ENCODE data around the gene GLRB.
A peak's percentile ranks its signal among the peaks of the same experiment; 100 is the strongest.
"Not testable (repeated sequence)": the region's sequence is repeated elsewhere in the genome, so short reads cannot be mapped to it uniquely, and the experiment has no call there.

The GLRB gene

GRCh38 chr4:157141976-157142375 is 66.0 kb downstream of the GLRB start:
- DNase-seq: no peak

- DNase-seq: no peak
These were observed 67.4 kb downstream of the GLRB start for GRCh38 chr4:157143369-157143768.

- no peak for DNase-seq
These were observed 75.8 kb downstream of the GLRB start for GRCh38 chr4:157151711-157152110.

- no peak for DNase-seq
These were observed 90.1 kb downstream of the GLRB start for GRCh38 chr4:157165935-157166610.

- no peak for DNase-seq
These were observed 94.4 kb downstream of the GLRB start for GRCh38 chr4:157170321-157170720.

- DNase-seq: no peak
These were observed 96.1 kb downstream of the GLRB start for GRCh38 chr4:157172011-157172410.

- DNase-seq: not testable (repeated sequence)
These were observed 104.3 kb downstream of the GLRB start for GRCh38 chr4:157180268-157180667.

GRCh38 chr4:157184300-157184699 is 108.3 kb downstream of the GLRB start:
- DNase-seq: no peak

- DNase-seq: no peak
These were observed 109.4 kb downstream of the GLRB start for GRCh38 chr4:157185363-157185762.

- no peak for DNase-seq
These were observed 119.4 kb downstream of the GLRB start for GRCh38 chr4:157195374-157195773.

- no peak for DNase-seq
These were observed 120.1 kb downstream of the GLRB start for GRCh38 chr4:157196046-157196445.

GRCh38 chr4:157204634-157205244 is 128.8 kb downstream of the GLRB start:
- DNase-seq: no peak

- no peak for DNase-seq
These were observed 141.8 kb downstream of the GLRB start for GRCh38 chr4:157217708-157218107.

- no peak for DNase-seq
These were observed 143.9 kb downstream of the GLRB start for GRCh38 chr4:157219711-157220370.

GRCh38 chr4:157220371-157220881 is 144.5 kb downstream of the GLRB start, which contains the start of gene GRIA2:
Gene GRIA2 (plus strand): TSS chr4:157220728. CDS start chr4:157221043, 315 bp downstream.
- DNase-seq: peak; percentile 89

- no peak for DNase-seq
These were observed 145.5 kb downstream of the GLRB start for GRCh38 chr4:157221426-157221894.

All from left hindlimb (tissue), 1 donor.